BE2C (cell line): ENCODE measurements around the gene PAEP.

ENCODE experiments used
- DNase-seq: peaks from one replicate; pipeline ENCODE4 v3.0.0-alpha.2; 2020
- H3K27me3 ChIP-seq: fragments of 250-450 bp; sonication (Bioruptor Pico); 2 replicates; pipeline ENCODE4 v1.5.1; 2020; ENCODE audit warnings: mild to moderate bottlenecking
- H3K36me3 ChIP-seq: fragments of 250-450 bp; sonication (Bioruptor Pico); 2 replicates; pipeline ENCODE4 v1.5.1; 2020; ENCODE audit warnings: mild to moderate bottlenecking
- H3K4me1 ChIP-seq: fragments of 250-450 bp; sonication (Bioruptor Pico); 2 replicates; pipeline ENCODE4 v1.5.1; 2020
- H3K4me3 ChIP-seq: 2 replicates; pipeline ENCODE4 v1.5.1; 2011; ENCODE audit warnings: low read depth, low read length
- H3K9me3 ChIP-seq: fragments of 250-450 bp; sonication (Bioruptor Pico); 2 replicates; pipeline ENCODE4 v1.5.1; 2020
- TF ChIP-seq, protein P1 (sequence below): IDR thresholded peaks from 2 replicates; pipeline ENCODE4 v1.5.1; 2012; ENCODE audit warnings: mild to moderate bottlenecking, low read depth, low read length

The PAEP gene

DNA sequence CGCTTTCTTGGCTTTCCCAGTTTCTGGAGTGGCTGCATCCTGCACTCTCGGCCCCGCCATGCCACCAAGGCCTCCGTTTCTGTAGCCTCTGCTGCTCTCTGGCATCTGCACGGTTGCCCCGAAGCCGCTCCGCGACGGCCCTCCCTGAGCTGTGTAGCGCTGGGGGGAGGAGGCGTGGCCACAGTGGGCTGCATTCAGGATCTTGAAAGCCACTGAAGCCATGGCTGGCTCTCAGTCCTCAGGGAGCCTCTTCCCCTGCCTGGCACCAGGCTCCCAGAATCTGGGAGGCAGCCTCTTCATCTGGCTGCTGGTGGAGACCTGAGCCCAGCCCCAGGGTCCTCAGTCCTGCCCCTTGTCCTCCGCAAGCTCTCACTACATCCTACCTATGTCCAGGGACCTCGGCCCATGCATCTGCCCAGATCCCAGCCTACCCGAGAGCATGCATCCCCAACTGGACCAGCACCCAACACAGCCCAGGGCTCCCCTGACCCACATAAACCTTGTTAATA is 25.1 kb downstream of the PAEP start:
- peaks cover 8% of the 10 kb centered on the region; the same call in 1 of the 2 replicates for H3K4me1 ChIP-seq
- H3K4me3 ChIP-seq = no peak overlapping the region
- TF ChIP-seq, protein P1, sequence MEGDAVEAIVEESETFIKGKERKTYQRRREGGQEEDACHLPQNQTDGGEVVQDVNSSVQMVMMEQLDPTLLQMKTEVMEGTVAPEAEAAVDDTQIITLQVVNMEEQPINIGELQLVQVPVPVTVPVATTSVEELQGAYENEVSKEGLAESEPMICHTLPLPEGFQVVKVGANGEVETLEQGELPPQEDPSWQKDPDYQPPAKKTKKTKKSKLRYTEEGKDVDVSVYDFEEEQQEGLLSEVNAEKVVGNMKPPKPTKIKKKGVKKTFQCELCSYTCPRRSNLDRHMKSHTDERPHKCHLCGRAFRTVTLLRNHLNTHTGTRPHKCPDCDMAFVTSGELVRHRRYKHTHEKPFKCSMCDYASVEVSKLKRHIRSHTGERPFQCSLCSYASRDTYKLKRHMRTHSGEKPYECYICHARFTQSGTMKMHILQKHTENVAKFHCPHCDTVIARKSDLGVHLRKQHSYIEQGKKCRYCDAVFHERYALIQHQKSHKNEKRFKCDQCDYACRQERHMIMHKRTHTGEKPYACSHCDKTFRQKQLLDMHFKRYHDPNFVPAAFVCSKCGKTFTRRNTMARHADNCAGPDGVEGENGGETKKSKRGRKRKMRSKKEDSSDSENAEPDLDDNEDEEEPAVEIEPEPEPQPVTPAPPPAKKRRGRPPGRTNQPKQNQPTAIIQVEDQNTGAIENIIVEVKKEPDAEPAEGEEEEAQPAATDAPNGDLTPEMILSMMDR = no peak
- DNase-seq = no peak
- no peaks in the 10 kb centered on the region for H3K9me3 ChIP-seq
- H3K27me3 ChIP-seq = no peaks in the 10 kb centered on the region
- H3K36me3 ChIP-seq = no peaks in the 10 kb centered on the region

DNA sequence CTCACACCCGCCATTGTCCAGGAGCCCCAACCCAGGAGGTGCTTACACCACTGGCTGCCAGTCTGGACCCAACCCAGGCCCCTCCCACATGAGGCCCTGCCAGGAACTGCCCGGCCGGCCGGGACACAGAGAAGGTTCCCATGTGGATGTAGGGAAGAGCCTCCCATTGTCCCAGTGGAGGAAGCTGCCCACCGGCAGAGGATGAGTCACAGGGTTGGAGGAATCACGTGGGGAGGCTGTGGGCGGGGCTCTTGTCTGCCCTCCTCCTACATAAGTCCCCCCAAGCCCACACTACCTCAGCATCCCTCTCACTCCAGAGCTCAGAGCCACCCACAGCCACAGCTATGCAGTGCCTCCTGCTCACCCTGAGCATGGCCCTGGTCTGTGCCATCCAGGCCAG is 26.1 kb downstream of the PAEP start:
- H3K27me3 ChIP-seq = no peaks in the 10 kb centered on the region
- TF ChIP-seq, protein P1 = no peak
- no peaks in the 10 kb centered on the region for H3K9me3 ChIP-seq
- DNase-seq = no peak
- no peak overlapping the region for H3K4me3 ChIP-seq
- peaks cover 6% of the 10 kb centered on the region; the same call in 1 of the 2 replicates for H3K4me1 ChIP-seq
- H3K36me3 ChIP-seq = no peaks in the 10 kb centered on the region

DNA sequence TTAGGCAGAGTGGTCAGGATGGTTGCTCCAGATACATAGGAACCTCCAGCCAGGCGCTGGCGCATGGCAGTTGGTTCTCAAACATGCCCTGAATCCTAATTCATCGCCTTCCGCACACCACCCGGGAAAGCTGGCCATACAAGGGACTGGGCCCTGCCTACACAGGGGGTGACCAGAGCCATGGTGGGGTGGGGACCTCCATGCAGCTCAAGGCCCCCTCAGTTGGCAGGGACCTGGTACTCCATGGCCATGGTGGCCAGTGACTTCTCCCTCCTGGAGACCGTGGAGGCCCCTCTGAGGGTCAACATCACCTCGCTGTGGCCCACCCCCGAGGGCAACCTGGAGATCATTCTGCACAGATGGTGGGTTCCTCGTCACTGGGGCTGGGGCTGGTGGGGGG is 26.8 kb downstream of the PAEP start:
- Histone ChIP-seq H3K4me3 (no peak overlapping the region), H3K4me1 (peaks cover 5% of the 10 kb centered on the region; the same call in 1 of the 2 replicates), H3K36me3 (no peaks in the 10 kb centered on the region), H3K27me3 (no peaks in the 10 kb centered on the region), H3K9me3 (no peaks in the 10 kb centered on the region)
- DNase-seq = no peak
- TF ChIP-seq, protein P1 = no peak

DNA sequence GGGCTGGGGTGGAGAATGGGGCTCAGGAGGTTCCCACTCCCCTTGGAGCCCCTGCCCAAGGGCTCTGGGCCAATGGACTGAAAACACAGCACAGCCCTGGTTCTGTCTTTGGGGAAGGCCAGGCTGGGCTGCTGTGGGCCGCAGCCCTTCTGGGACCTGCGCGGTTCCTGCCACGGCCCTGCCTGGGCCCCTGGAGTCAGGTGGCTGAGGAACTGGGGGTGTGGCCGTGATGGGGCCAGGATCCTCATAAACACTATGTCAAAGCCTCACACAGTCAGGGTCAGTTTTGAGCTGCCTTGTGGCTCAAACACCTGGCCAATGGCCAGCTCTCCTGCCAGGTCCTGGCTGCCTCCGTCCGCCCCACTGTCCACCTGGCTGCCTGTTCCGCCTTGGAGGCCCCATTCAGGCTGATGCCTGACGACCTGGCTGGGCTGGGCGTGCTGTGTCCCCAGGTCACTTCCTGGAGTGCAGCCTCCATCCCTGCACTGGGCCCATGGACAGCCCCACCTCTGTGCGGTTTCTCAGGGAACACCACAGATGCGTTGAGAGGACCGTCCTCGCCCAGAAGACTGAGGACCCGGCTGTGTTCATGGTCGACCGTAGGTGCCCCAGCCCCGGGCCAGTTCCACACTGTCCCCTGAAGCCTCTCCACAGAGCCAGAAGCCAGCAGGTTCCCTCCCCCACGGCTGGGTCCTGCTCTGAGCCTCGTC is 27.5 kb downstream of the PAEP start:
- Histone ChIP-seq H3K27me3 (no peaks in the 10 kb centered on the region), H3K36me3 (no peaks in the 10 kb centered on the region), H3K4me3 (no peak overlapping the region), H3K4me1 (peaks cover 5% of the 10 kb centered on the region; the same call in 1 of the 2 replicates), H3K9me3 (no peaks in the 10 kb centered on the region)
- DNase-seq = no peak
- TF ChIP-seq, protein P1 = no peak

- TF ChIP-seq, protein P1 = no peak
- H3K4me3 ChIP-seq = no peak overlapping the region
- no peaks in the 10 kb centered on the region for H3K36me3 ChIP-seq
- DNase-seq = no peak
- H3K27me3 ChIP-seq = no peaks in the 10 kb centered on the region
- H3K9me3 ChIP-seq = no peaks in the 10 kb centered on the region
- H3K4me1 ChIP-seq = peaks cover under 1% of the 10 kb centered on the region; the same call in 1 of the 2 replicates
These were observed 28.3 kb downstream of the PAEP start for GRCh38 chr9:135589596-135590485.
